HepG2 (cell line): ENCODE data around the gene WDCP. TPM values are rescaled to one million over a fixed set of nuclear protein-coding genes. Genes with fewer than 3 reads are reported as not detected.

Experiments used
- ATM ChIP-seq: fragments of 450-650 bp; IDR thresholded peaks from 2 replicates; pipeline ENCODE4 v1.7.1; 2017; ENCODE audit warnings: mild to moderate bottlenecking, borderline replicate concordance
- DNMT3B ChIP-seq: conservative IDR thresholded peaks from 2 replicates; pipeline ENCODE4 v1.6.1; 2016; ENCODE audit warnings: missing biosample characterization, control low read depth
- DPF2 ChIP-seq: sonication (generic); formaldehyde crosslinking; IDR thresholded peaks from 2 replicates; pipeline ENCODE4 v1.4.0; 2020; ENCODE audit warnings: mild to moderate bottlenecking, low read depth, missing genetic modification reagents, borderline replicate concordance
- EP300 ChIP-seq, 3 experiments: sonication (generic) in 1 of 3; formaldehyde crosslinking in 1 of 3; IDR thresholded peaks; 2 replicates each; pipeline versions ENCODE4 v1.5.1 to v1.6.1; 2011 to 2020; ENCODE audit warnings: low read depth in 2 of 3, low read length in 2 of 3, borderline replicate concordance in 1 of 3, improper control_type of control experiment in 1 of 3, mild to moderate bottlenecking in 1 of 3, missing genetic modification reagents in 1 of 3, moderate library complexity in 1 of 3
- FOXC1 ChIP-seq: sonication (generic); formaldehyde crosslinking; IDR thresholded peaks from 2 replicates; pipeline ENCODE4 v1.8.0; 2022; ENCODE audit warnings: mild to moderate bottlenecking, missing genetic modification reagents, borderline replicate concordance
- HMG20A ChIP-seq: IDR thresholded peaks from 2 replicates; pipeline ENCODE4 v1.6.1; 2016; ENCODE audit warnings: borderline replicate concordance
- NCOA5 ChIP-seq: sonication (generic); formaldehyde crosslinking; IDR thresholded peaks from 2 replicates; pipeline ENCODE4 v1.4.0; 2020; ENCODE audit warnings: missing genetic modification reagents
- NCOR1 ChIP-seq: fragments of 200-600 bp; sonication (generic); IDR thresholded peaks from 2 replicates; pipeline ENCODE4 v1.7.0; 2017; ENCODE audit warnings: antibody characterized with exemption, low read length, borderline replicate concordance
- NFIC ChIP-seq: IDR thresholded peaks from 2 replicates; pipeline ENCODE4 v1.6.1; 2012; ENCODE audit warnings: mild to moderate bottlenecking, low read length, inconsistent platforms
- SALL1 ChIP-seq: sonication (generic); formaldehyde crosslinking; IDR thresholded peaks from 2 replicates; pipeline ENCODE4 v1.8.0; 2022; ENCODE audit warnings: mild to moderate bottlenecking, missing genetic modification reagents
- TAF1 ChIP-seq: sonication (generic); formaldehyde crosslinking; IDR thresholded peaks from 2 replicates; pipeline ENCODE4 v1.4.0; 2020; ENCODE audit warnings: missing genetic modification reagents
- TARDBP ChIP-seq: sonication (generic); formaldehyde crosslinking; IDR thresholded peaks from 2 replicates; pipeline ENCODE4 v1.8.0; 2022; ENCODE audit warnings: mild to moderate bottlenecking, missing genetic modification reagents
- ZBTB7B ChIP-seq: sonication (generic); formaldehyde crosslinking; IDR thresholded peaks from 2 replicates; pipeline ENCODE4 v1.4.0; 2020; ENCODE audit warnings: missing genetic modification reagents
- ZMAT3 ChIP-seq: sonication (generic); formaldehyde crosslinking; conservative IDR thresholded peaks from 2 replicates; pipeline ENCODE4 v1.7.0; 2021; ENCODE audit warnings: missing genetic modification reagents
- ZNF224 ChIP-seq: sonication (generic); formaldehyde crosslinking; IDR thresholded peaks from 2 replicates; pipeline ENCODE4 v1.5.0; 2020; ENCODE audit warnings: mild to moderate bottlenecking, missing genetic modification reagents
- ZNF251 ChIP-seq: sonication (generic); formaldehyde crosslinking; IDR thresholded peaks from 2 replicates; pipeline ENCODE4 v1.9.0; 2021; ENCODE audit warnings: mild to moderate bottlenecking, missing genetic modification reagents
- ZNF292 ChIP-seq: sonication (generic); formaldehyde crosslinking; IDR thresholded peaks from 2 replicates; pipeline ENCODE4 v1.8.1; 2022; ENCODE audit warnings: mild to moderate bottlenecking, low read depth, missing genetic modification reagents, borderline replicate concordance
- ZNF441 ChIP-seq: sonication (generic); formaldehyde crosslinking; IDR thresholded peaks from 2 replicates; pipeline ENCODE4 v1.7.0; 2021; ENCODE audit warnings: missing genetic modification reagents, borderline replicate concordance
- ZNF776 ChIP-seq: sonication (generic); formaldehyde crosslinking; IDR thresholded peaks from 2 replicates; pipeline ENCODE4 v1.4.0; 2020; ENCODE audit warnings: mild to moderate bottlenecking, missing genetic modification reagents
- ZNF780A ChIP-seq: sonication (generic); formaldehyde crosslinking; IDR thresholded peaks from 2 replicates; pipeline ENCODE4 v1.8.0; 2022; ENCODE audit warnings: mild to moderate bottlenecking, missing genetic modification reagents, moderate library complexity
- polyA plus RNA-seq, 8 experiments: library from polyadenylated mRNA; depleted of rRNA in 3 of 8; stranded (reverse) in 7 of 8; unstranded in 1 of 8; fragments of >200 nt; fragmentation: Illumina TruSeq in 4 of 8; extraction: Trizol in 4 of 8; gene quantifications; 2 replicates each; pipeline versions ENCODE4 v1.2.1 to v1.2.3, GENCODE V29; 2011 to 2016; ENCODE audit warnings: low read depth in 4 of 8, missing spikeins in 1 of 8, mixed read lengths in 1 of 8; ENCODE audit not compliant: insufficient read depth in 1 of 8
- total RNA-seq, 5 experiments: library from RNA; depleted of rRNA; stranded (reverse); fragments of >200 nt; fragmentation: Illumina TruSeq; extraction: Trizol; gene quantifications; 2 replicates each; pipeline ENCODE4 v1.2.3, GENCODE V29; 2016; ENCODE audit warnings: low read depth in 1 of 5
- TF ChIP-seq, protein P1 (sequence below): sonication (generic); formaldehyde crosslinking; IDR thresholded peaks from 2 replicates; pipeline ENCODE4 v1.4.0; 2020; ENCODE audit warnings: mild to moderate bottlenecking, missing genetic modification reagents
- TF ChIP-seq, protein P2 (sequence below): IDR thresholded peaks from 2 replicates; pipeline ENCODE4 v1.4.0; 2020; ENCODE audit warnings: mild to moderate bottlenecking, missing genetic modification reagents
- TF ChIP-seq, protein P3 (sequence below): sonication (generic); formaldehyde crosslinking; IDR thresholded peaks from 2 replicates; pipeline ENCODE4 v1.5.0; 2020; ENCODE audit warnings: mild to moderate bottlenecking, missing genetic modification reagents

The WDCP gene
- total and polyA plus RNA-seq, 2 of the 13 experiments (the other 11 are each of a cell fraction or from before 2014, with no cell fraction given) = 17.4 to 22.6 TPM

DNA sequence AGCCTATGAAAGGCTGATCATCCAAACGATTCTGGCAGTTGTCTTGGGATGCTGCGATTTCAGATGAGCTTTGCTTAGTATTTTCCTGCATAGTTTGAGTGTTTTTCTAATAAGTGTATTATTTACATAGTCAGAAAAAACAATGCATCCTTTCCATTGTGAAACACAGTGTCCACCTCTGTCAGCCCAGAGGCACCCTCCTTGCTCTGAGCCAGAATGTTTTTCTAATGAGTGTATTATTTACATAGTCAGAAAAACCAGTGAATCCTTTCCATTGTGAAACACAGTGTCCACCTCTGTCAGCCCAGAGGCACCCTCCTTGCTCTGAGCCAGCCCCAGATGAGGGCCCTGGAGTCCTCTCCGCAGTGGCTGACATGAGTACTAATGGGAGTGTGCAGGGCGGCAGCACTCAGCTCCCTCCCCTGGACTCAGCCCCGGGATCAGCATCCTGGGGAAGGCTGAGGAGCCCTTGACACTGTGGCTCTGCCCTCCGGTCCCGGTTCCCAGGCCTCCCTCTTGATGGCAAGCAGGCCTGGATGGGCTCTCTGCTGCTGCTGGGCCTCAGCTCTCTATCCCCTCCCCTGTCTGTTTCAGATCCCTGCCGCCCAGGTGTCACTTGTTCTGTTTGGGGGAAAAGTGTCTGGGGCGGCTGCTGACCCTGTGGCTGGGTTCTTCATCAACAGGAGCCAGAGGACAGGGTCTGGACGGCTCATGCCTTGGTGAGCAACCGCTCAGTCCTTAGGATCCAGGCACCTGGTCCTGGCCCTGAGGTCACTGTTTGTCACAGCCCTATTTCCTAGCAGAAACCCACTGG, 31.4 kb downstream of the WDCP start (continued):
- TF ChIP-seq, protein P1, sequence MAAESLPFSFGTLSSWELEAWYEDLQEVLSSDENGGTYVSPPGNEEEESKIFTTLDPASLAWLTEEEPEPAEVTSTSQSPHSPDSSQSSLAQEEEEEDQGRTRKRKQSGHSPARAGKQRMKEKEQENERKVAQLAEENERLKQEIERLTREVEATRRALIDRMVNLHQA = 0 out of 2 replicates have a peak, but pooled peaks have one; percentile 42
- TF ChIP-seq ZNF780A (CRISPR knock-in tag) (no peak), ATM (no peak), DNMT3B (CRISPR knock-in tag) (peak; percentile 96), ZNF776 (CRISPR knock-in tag) (no peak), ZNF224 (peak; percentile 74; the same call in 1 of the 2 replicates), HMG20A (CRISPR knock-in tag) (peak; percentile 90; the same call in 1 of the 2 replicates), EP300 (IDR thresholded peaks at IDR 0.05; ENCODE audit: low read depth in 2 of 2, low read length in 2 of 2) (peak; percentile 25 to 81; a peak in 3 of 4 replicates), EP300 (CRISPR knock-in tag; IDR thresholded peaks at IDR 0.05; ENCODE audit: borderline replicate concordance) (peak; percentile 77), DPF2 (CRISPR knock-in tag) (peak; percentile 94), FOXC1 (CRISPR knock-in tag) (no peak; the same call in 1 of the 2 replicates), SALL1 (peak; percentile 93), TARDBP (peak; percentile 56; the same call in 1 of the 2 replicates), ZNF292 (CRISPR knock-in tag) (peak; percentile 87), TAF1 (CRISPR knock-in tag) (peak; percentile 40; the same call in 1 of the 2 replicates), ZMAT3 (peak; percentile 65; the same call in 1 of the 2 replicates), NCOR1 (peak; percentile 36; the same call in 1 of the 2 replicates), NCOA5 (CRISPR knock-in tag) (no peak), NFIC (0 out of 2 replicates have a peak, but pooled peaks have one; percentile 67), ZNF251 (CRISPR knock-in tag) (no peak), ZNF441 (CRISPR knock-in tag) (peak; percentile 68; the same call in 1 of the 2 replicates), ZBTB7B (CRISPR knock-in tag) (no peak; the same call in 1 of the 2 replicates)
- TF ChIP-seq, protein P2, sequence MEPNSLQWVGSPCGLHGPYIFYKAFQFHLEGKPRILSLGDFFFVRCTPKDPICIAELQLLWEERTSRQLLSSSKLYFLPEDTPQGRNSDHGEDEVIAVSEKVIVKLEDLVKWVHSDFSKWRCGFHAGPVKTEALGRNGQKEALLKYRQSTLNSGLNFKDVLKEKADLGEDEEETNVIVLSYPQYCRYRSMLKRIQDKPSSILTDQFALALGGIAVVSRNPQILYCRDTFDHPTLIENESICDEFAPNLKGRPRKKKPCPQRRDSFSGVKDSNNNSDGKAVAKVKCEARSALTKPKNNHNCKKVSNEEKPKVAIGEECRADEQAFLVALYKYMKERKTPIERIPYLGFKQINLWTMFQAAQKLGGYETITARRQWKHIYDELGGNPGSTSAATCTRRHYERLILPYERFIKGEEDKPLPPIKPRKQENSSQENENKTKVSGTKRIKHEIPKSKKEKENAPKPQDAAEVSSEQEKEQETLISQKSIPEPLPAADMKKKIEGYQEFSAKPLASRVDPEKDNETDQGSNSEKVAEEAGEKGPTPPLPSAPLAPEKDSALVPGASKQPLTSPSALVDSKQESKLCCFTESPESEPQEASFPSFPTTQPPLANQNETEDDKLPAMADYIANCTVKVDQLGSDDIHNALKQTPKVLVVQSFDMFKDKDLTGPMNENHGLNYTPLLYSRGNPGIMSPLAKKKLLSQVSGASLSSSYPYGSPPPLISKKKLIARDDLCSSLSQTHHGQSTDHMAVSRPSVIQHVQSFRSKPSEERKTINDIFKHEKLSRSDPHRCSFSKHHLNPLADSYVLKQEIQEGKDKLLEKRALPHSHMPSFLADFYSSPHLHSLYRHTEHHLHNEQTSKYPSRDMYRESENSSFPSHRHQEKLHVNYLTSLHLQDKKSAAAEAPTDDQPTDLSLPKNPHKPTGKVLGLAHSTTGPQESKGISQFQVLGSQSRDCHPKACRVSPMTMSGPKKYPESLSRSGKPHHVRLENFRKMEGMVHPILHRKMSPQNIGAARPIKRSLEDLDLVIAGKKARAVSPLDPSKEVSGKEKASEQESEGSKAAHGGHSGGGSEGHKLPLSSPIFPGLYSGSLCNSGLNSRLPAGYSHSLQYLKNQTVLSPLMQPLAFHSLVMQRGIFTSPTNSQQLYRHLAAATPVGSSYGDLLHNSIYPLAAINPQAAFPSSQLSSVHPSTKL = peak; percentile 97
- TF ChIP-seq, protein P3, sequence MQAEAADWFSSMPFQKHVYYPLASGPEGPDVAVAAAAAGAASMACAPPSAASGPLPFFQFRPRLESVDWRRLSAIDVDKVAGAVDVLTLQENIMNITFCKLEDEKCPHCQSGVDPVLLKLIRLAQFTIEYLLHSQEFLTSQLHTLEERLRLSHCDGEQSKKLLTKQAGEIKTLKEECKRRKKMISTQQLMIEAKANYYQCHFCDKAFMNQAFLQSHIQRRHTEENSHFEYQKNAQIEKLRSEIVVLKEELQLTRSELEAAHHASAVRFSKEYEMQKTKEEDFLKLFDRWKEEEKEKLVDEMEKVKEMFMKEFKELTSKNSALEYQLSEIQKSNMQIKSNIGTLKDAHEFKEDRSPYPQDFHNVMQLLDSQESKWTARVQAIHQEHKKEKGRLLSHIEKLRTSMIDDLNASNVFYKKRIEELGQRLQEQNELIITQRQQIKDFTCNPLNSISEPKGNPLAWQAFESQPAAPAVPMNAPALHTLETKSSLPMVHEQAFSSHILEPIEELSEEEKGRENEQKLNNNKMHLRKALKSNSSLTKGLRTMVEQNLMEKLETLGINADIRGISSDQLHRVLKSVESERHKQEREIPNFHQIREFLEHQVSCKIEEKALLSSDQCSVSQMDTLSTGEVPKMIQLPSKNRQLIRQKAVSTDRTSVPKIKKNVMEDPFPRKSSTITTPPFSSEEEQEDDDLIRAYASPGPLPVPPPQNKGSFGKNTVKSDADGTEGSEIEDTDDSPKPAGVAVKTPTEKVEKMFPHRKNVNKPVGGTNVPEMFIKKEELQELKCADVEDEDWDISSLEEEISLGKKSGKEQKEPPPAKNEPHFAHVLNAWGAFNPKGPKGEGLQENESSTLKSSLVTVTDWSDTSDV = no peak
